Measurements from ENCODE around the gene CSNK1G1.

CSNK1G1 gene

DNA sequence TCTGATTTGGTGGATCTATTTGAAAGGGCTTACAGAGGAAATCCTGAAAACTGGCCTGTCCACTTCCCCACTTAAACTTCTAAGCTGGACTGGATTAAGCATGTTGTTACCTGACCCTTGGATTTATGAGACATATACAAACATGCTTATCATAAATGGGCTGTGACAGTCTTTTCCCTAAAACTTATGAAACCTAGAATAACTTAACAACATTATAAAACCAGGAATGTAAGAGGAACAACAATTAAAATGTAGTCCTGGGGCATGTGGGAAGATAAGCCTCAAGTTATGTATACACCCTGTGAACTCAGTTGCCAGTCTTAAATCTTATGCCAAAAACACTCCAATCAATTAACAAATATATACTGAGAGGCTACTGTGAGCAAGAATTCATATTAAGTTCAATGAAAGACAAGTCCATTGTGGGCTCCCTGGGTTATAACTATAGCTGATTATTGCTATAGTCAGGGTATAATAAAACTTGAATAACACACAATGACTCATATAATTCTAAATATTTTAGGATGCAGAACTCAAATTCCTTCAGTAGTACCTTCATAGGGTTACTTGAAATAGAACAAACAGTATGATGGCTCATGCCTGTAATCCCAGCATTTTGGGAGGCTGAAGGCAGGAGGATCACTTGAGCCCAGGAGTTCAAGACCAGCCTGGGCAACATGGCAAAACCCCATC, 105.9 kb downstream of the CSNK1G1 start:
- H3K4me3 ChIP-seq (replicated peaks; ENCODE audit: low read depth, low read length), result no peak overlapping the region
- no peak for TF ChIP-seq CTCF (IDR thresholded peaks at IDR 0.05; ENCODE audit: insufficient read depth, low read length, poor library complexity, severe bottlenecking)
- no peaks in the 10 kb centered on the region for H3K27me3 ChIP-seq (replicated peaks; ENCODE audit: control insufficient read depth, insufficient read depth, low read length)
- no peaks in the 10 kb centered on the region; the same call in 1 of the 2 replicates for H3K36me3 ChIP-seq (ENCODE audit: control insufficient read depth, insufficient read depth, low read length)
- DNase-seq (ENCODE audit: extremely low read depth, insufficient read length), result no peak

- Histone ChIP-seq H3K27me3 (replicated peaks; ENCODE audit: control insufficient read depth, insufficient read depth, low read length) (no peaks in the 10 kb centered on the region), H3K36me3 (ENCODE audit: control insufficient read depth, insufficient read depth, low read length) (no peaks in the 10 kb centered on the region; the same call in 1 of the 2 replicates), H3K4me3 (replicated peaks; ENCODE audit: low read depth, low read length) (no peak overlapping the region)
- TF ChIP-seq CTCF (IDR thresholded peaks at IDR 0.05; ENCODE audit: insufficient read depth, low read length, poor library complexity, severe bottlenecking), result no peak
- no peak for DNase-seq (ENCODE audit: extremely low read depth, insufficient read length)
These were observed 106.6 kb downstream of the CSNK1G1 start for GRCh38 chr15:64249406-64249805.

DNA sequence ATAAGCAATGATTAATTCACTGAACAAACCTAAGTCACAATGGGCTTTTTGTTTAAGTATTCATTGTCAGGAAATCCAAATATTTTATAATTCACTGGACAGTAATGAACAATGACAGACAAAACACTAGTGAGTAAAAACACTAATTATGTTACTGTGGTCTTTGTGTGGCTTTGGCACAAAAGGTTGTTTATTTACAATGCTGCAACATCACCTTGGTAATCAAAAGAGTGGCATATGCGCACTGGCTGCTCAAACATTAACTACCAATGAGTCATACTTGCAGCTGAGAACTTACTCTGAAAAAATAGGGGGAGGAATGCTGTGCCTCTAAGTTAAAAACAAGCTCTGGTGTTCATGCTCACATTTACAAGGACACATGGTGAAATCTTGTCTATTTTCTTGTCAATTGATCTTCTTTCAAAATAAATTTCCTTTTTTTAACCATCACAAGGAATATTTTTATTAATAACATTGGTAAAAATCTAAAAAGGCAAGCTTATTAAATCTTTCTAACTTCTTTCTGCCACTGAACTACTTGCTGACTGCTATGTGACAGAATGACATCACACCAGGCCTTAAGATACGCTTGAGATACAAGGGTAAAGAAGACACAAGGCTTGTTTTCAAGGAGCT, 107.9 kb downstream of the CSNK1G1 start:
- peak; percentile 63 for DNase-seq (ENCODE audit: extremely low read depth, insufficient read length)
- TF ChIP-seq CTCF (IDR thresholded peaks at IDR 0.05; ENCODE audit: insufficient read depth, low read length, poor library complexity, severe bottlenecking), result no peak
- Histone ChIP-seq H3K36me3 (ENCODE audit: control insufficient read depth, insufficient read depth, low read length) (no peaks in the 10 kb centered on the region; the same call in 1 of the 2 replicates), H3K27me3 (replicated peaks; ENCODE audit: control insufficient read depth, insufficient read depth, low read length) (no peaks in the 10 kb centered on the region), H3K4me3 (replicated peaks; ENCODE audit: low read depth, low read length) (no peak overlapping the region)

GRCh38 chr15:64247535-64247905, 108.5 kb downstream of the CSNK1G1 start:
- Histone ChIP-seq H3K4me3 (replicated peaks; ENCODE audit: low read depth, low read length) (no peak overlapping the region), H3K36me3 (ENCODE audit: control insufficient read depth, insufficient read depth, low read length) (no peaks in the 10 kb centered on the region; the same call in 1 of the 2 replicates), H3K27me3 (replicated peaks; ENCODE audit: control insufficient read depth, insufficient read depth, low read length) (no peaks in the 10 kb centered on the region)
- no peak for TF ChIP-seq CTCF (IDR thresholded peaks at IDR 0.05; ENCODE audit: insufficient read depth, low read length, poor library complexity, severe bottlenecking)
- DNase-seq (ENCODE audit: extremely low read depth, insufficient read length), result no peak

GRCh38 chr15:64246364-64247189, 109.4 kb downstream of the CSNK1G1 start:
- no peaks in the 10 kb centered on the region; the same call in 1 of the 2 replicates for H3K36me3 ChIP-seq (ENCODE audit: control insufficient read depth, insufficient read depth, low read length)
- no peak for TF ChIP-seq CTCF (IDR thresholded peaks at IDR 0.05; ENCODE audit: insufficient read depth, low read length, poor library complexity, severe bottlenecking)
- no peaks in the 10 kb centered on the region for H3K27me3 ChIP-seq (replicated peaks; ENCODE audit: control insufficient read depth, insufficient read depth, low read length)
- no peak overlapping the region for H3K4me3 ChIP-seq (replicated peaks; ENCODE audit: low read depth, low read length)
- peak; percentile 69 for DNase-seq (ENCODE audit: extremely low read depth, insufficient read length)

Data from GM06990 (cell line).